Esophagus squamous epithelium (tissue), 4 donors: Measurements from ENCODE around the gene NXPE3.

Experiments
- POLR2A ChIP-seq, 4 donors: fragments of 450-650 bp; IDR thresholded peaks; one replicate each; pipeline ENCODE4 v1.6.1; 2017; ENCODE audit warnings: antibody characterized with exemption in 4 of 4, mild to moderate bottlenecking in 4 of 4, moderate library complexity in 3 of 4
- TF ChIP-seq, protein P1 (sequence below), 6 experiments: fragments of 450-650 bp in 4 of 6; fragments of 200-600 bp in 2 of 6; sonication (generic) in 2 of 6; IDR thresholded peaks; one replicate each; pipeline ENCODE4 v1.5.1; 2016 to 2019; ENCODE audit warnings: antibody characterized with exemption in 6 of 6, mild to moderate bottlenecking in 4 of 6, moderate library complexity in 4 of 6

DNA sequence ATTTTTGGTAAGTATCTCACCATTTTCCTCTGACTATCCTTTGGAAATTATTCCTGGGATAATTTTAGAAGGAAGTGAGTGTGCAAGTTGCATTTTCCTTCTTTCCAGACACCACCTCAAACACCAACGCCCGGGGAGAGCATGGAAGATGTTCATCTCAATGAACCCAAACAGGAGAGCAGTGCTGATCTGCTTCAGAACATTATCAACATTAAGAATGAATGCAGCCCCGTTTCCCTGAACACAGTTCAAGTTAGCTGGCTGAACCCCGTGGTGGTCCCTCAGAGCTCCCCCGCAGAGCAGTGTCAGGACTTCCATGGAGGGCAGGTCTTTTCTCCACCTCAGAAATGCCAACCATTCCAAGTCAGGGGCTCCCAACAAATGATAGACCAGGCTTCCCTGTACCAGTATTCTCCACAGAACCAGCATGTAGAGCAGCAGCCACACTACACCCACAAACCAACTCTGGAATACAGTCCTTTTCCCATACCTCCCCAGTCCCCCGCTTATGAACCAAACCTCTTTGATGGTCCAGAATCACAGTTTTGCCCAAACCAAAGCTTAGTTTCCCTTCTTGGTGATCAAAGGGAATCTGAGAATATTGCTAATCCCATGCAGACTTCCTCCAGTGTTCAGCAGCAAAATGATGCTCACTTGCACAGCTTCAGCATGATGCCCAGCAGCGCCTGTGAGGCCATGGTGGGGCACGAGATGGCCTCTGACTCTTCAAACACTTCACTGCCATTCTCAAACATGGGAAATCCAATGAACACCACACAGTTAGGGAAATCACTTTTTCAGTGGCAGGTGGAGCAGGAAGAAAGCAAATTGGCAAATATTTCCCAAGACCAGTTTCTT lies 74.2 kb downstream of the NXPE3 start:
- TF ChIP-seq, protein P1, sequence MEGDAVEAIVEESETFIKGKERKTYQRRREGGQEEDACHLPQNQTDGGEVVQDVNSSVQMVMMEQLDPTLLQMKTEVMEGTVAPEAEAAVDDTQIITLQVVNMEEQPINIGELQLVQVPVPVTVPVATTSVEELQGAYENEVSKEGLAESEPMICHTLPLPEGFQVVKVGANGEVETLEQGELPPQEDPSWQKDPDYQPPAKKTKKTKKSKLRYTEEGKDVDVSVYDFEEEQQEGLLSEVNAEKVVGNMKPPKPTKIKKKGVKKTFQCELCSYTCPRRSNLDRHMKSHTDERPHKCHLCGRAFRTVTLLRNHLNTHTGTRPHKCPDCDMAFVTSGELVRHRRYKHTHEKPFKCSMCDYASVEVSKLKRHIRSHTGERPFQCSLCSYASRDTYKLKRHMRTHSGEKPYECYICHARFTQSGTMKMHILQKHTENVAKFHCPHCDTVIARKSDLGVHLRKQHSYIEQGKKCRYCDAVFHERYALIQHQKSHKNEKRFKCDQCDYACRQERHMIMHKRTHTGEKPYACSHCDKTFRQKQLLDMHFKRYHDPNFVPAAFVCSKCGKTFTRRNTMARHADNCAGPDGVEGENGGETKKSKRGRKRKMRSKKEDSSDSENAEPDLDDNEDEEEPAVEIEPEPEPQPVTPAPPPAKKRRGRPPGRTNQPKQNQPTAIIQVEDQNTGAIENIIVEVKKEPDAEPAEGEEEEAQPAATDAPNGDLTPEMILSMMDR (IDR thresholded peaks at IDR 0.05) = no peak
- TF ChIP-seq POLR2A (IDR thresholded peaks at IDR 0.05) = no peak
